KBM-7 (cell line): Measurements from ENCODE around the gene ZC3H12D.
A peak's percentile ranks its signal among the peaks of the same experiment; 100 is the strongest.
"Not testable (repeated sequence)": the region's sequence is repeated elsewhere in the genome, so short reads cannot be mapped to it uniquely, and the experiment has no call there.

Experiments used
- DNase-seq: peaks from one replicate; pipeline ENCODE4 v3.0.0-alpha.2; 2015
- in situ Hi-C: fragments of 300-500 bp; cut with MboI; formaldehyde crosslinking; loops from 2 replicates; pipeline ENCODE4 v1.14.3; 2020; ENCODE audit warnings: low sequenced_read_pairs, low pct_unique_long_range_greater_than_20kb, mixed read lengths

Gene ZC3H12D

DNA sequence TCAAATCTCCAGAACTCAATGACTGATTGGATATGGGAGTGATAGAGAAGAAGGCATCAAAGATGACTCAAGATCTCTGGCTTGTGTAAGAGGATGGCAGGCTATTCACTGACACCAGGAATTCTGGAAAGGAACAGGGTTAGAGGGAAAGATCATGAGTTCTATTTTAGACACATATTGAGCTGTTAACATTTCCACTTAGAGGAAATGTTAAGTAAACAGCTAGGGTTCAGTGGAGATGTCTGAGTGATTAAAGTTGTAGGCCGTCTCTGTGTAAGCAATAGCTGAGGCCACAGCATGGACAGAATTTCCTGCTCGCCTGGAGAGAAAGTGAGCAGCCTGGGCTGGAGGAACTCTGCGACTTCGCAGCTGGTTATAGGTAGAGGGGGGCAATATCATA, 21.0 kb downstream of the ZC3H12D start:
- DNase-seq = no peak
- in situ Hi-C loops = no loop called here

DNA sequence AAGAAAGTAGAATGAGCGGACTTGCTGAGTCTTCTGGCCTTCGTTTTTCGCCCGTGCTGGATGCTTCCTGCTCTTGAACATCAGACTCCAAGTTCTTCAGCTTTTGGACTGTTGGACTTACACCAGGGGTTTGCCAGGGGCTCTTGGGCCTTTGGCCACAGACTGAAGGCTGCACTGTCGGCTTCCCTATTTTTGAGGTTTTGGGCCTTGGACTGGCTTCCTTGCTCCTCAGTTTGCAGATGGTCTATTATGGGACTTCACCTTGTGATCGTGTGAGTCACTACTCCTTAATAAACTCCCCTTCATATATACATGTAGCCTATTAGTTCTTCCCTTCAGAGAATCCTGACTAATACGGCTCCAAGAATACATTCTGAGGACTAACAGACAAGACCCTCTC, 22.1 kb downstream of the ZC3H12D start:
- in situ Hi-C loops, DNase-seq: not testable (repeated sequence)

DNA sequence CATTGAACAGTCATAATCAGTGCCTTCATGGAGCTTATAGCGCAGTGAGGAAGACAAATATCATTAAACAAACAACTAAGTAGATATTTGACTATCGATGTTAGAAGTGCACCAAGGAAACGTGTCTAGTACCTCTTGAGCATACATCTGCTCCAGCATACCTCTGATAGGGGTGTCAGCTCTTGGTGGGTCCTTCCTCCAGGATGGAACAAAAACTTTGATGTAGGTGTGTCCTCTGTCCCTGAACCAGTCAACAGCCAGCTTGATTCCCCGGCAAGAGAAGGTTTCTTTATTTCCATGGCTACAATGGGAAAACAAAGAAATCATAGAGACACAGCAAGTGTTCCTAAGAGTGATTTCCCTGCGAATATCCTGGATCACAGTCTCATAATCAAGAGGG, 23.1 kb downstream of the ZC3H12D start:
- no peak for DNase-seq

DNA sequence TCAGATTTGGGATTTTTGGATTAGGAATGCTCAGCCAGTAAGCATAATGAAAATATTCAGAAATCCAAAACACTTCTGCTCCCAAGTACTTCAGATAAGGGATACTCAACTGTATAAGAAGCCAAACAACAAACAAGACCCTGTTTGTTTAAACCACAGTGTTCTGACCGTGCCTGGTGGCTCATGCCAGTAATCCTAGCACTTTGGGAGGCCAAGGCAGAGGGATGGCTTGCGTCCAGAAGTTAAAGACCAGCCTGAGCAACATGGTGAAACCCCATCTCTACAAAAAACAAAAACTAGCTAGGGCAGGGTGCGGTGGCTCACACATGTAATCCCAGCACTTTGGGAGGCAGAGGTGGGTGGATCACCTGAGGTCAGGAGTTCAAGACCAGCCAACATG, 24.6 kb downstream of the ZC3H12D start:
- in situ Hi-C loops, DNase-seq: not testable (repeated sequence)

More for the DNA sequence above, 23.1 kb downstream of the ZC3H12D start:
- in situ Hi-C loops = no loop called here

DNA sequence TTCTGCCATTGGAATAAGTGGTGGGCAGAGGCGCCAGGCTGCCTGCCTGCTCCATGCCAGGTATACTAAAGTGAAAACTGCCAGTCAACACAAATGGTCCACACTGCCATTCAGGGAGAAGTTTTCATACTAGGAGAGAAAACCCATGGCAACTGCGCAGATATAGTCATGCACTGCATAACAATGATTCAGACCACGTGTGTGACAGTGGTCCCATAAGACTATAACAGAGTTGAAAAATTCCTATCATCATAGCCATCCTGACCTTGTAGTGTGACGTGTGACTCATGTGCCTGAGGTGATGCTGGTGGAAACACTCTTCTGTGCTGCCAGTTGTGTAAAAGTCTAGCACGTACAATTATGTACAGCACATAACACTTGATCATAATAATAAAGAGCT, 25.1 kb downstream of the ZC3H12D start:
- DNase-seq = no peak
- in situ Hi-C loops = no loop called here

DNA sequence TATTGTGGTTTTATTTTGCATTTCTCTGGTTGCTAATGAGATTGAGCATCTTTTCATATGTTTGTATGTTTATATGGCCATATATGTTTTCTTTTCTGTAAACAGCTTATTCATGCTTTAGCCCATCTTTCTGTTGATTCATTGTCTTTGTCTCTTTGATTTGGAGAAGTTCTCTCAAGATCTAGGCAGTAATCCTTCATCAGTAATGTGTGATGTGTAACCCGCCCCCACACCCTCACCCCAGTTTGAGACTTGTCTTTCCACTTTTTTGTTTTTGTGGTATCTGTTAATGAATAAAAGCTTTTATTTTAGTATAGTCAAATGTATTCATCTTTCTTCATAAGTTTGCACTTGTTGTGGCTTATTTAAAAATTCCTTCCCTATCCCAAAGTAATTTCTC, 26.0 kb downstream of the ZC3H12D start:
- in situ Hi-C loops = no loop called here
- DNase-seq = no peak

DNA sequence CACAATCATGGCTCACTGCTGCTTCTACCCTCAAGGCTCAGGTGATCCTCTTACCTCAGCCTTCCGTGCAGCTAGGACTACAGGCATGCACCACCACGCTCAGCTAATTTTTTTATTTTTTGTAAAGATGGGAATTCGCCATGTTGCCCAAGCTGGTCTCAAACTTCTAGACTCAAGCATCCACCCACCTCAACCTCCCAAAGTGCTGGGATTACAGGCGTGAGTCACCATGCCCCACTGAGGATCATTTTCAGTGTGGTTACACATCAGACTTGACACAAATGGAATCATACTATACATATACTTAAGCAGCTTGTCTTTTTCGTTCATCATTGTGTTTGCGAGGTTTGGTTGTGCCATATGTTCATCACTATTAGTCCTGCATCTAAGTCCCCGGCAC, 26.6 kb downstream of the ZC3H12D start:
- DNase-seq = no peak
- in situ Hi-C loops = no loop called here

DNA sequence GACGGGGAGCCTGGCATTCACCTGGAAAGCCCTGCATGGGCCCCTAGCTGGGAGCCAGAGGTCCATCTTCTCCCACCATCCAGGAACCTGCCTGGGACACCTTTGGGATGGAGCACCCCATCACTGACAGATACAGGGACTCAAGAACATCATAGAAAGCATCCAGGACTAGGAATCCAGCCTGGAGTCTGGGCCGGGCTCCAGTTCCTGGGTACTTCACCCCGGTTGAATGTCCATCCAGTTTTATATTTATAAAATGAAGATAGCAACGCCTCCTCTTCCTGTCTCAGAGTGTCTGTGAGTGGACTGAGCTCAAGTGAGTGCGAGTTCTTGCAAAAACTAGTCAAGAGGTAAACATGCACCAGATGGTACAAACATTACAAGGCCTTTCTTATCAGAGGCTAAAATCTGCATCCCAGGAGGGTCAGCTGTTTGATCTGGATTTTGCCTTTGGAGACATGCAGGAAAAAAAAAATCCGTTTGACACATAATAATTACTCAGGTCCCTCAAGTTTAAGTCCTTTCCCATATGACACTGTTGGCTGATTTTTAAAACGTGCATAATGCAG, 27.4 kb downstream of the ZC3H12D start:
- in situ Hi-C loops = no loop called here
- no peak for DNase-seq

DNA sequence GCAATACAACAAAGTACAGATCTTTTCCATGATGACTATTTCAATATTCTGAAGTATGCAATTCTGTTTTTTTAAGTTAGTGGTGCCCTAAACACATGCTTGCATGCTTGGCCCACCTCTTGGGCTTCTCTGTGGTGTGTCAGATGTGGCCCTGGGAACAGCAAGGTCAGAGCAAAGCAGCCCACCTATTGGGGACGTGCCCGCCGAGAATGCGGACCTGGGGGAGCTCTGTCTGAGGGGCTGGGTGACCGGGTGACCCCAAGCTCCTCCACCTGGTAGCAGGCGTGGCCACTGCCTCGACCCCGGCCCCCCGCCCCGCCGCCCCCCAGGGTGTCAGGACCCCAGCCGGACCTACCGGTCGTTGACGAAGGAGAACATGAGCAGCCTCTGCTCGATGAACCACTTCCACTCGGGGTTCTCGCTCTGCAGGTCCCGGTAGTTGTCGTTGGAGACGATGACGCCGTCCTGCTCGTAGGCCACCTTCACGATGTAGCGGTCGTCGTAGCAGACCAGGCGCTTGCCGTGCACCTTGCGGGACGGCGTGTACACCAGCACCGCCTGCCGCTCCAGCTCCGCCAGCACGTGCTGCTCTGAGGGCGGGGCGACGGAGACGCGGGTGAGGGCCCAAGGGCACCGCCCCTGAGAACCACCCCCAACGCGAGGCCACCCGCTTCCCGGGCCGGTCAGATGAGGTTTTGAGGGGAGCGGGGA, 28.3 kb downstream of the ZC3H12D start:
- in situ Hi-C loops = no loop called here
- no peak for DNase-seq

DNA sequence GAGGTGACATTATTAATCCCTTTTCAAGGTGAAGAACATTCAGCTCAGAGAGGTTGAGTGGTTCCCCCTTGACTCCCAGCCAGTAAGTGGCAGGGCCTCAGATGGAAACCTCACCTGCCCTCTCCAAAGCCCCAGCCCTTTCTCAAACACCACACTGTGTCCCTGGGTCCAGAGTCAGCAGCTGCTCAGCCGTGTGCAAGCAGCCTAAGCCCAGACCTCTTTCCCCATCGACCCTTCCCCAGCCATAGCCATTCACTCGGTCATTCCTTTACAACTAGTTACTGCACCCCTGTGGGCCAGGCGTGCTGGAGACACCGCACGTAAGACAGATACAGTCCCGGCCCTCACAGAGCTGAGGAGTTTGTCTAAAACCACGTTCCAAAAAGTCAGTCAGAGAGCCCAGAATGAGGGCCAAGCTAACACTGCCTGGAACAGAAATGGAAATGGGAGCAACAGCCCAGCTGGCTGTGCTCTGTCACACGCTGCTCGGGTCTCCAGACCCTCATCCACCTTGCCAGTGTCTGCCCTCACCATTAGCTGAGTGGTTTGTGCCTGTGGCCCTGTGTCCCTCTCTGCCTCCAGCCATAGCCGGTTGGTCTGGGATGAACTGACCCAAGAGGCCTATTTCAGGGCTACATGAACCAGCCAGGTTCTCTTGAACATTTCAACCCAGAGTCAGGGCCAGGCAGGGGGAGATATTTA, 29.6 kb downstream of the ZC3H12D start:
- in situ Hi-C loops = no loop called here
- no peak for DNase-seq

DNA sequence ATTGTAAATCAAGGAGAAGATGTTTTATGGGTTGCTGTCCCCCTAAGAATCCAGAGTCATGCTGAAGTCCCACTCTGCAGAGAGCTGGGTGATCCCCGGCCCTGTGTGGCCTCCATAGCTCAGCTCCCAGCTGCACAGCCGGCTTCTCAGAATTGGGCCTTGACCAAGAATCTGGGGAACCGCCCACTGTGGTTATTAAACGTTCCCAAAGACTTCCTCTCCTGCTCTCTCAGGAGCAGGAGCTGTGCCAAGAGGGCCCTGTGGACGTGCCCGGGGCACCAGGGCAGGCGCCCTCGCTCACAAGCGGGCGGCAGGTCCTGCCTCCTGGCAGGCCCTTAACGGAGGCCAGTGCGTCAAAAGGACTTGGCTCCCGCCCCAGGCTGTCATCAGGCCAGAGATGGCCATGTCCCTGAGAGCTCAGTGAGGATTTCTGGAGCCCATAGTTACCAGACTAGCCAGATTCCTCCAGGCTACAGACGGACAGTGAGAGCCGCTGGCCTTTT, 30.4 kb downstream of the ZC3H12D start:
- peak; percentile 50 for DNase-seq

DNA sequence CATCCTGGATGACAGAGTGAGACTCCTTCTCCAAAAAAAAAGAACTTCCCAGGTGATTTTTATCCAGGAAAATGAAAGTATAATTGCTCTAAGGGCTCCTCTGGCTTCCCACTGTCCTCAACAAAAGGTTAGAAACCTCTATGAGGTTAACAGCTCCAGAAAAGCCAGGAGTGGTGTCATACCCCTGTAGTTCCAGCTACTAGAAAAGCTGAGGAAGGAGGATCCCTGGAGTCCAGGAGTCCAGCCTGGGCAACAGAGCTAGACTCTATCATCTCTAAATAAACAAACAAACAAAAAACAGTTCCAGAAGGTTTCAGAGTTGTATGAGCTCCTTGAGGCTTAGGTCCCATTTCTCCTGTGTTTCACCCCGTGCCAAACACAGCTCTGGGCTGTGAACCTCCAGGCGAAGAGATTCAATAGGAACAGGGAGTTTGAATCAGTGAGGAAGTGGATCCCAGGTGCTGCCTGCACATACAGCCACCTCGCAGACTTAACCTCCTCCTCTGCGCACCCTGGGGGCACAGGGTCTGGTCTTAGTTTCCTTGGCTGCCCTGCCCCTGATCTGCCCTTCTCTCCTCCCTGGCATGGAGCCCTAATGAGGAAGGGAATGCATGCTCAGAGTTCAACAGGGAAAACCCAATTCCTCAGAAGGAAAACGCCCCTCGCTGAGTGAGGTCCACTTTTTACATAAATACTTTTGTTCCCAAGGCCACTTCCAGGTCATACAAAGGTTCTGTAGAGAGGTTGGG, 31.0 kb downstream of the ZC3H12D start:
- in situ Hi-C loops = no loop called here
- DNase-seq = no peak

More for the DNA sequence above, 30.4 kb downstream of the ZC3H12D start:
- in situ Hi-C loops = no loop called here

DNA sequence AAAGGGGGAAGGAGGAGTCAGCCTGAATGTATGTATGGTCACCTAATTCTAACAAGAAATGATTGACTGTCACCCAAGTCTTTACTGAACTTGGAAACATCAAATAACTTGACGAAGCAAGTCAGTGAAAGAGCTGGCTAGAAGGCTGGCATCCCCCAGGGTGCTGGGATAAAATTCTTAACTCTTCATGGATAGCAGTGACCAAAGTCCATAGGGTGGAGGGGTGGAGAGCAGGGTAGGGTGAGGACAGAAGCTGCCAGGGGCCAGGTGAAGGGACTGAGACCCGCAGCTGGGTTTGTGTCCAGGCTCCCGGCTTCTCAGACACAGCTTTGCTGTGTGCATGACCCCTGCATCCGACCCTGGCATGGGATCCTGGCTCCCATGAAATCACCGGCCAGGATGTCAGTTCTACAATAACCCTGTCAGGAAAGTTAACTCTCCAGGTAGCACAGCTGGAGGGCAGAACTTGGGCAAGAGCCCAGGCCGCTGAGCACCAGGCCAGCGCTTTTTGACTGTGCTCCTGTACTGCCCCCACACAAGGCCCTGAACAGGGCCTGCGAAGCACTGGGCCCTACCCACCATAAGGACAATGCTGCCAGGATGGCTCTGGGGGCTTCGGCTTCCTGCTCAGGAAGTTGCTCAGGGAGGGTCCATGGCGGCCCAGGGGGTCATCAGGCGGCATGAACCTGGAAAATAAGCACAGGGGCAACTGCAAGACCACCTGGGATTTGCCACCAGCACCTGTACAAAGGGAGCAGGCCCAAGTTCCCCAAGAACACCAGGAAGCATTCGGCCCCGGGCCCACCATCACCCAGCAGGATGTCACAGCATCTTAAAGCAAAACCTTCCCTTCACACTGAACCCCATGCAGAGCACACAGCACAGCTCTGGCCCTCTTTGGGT, 32.5 kb downstream of the ZC3H12D start:
- DNase-seq = no peak
- in situ Hi-C loops = no loop called here

DNA sequence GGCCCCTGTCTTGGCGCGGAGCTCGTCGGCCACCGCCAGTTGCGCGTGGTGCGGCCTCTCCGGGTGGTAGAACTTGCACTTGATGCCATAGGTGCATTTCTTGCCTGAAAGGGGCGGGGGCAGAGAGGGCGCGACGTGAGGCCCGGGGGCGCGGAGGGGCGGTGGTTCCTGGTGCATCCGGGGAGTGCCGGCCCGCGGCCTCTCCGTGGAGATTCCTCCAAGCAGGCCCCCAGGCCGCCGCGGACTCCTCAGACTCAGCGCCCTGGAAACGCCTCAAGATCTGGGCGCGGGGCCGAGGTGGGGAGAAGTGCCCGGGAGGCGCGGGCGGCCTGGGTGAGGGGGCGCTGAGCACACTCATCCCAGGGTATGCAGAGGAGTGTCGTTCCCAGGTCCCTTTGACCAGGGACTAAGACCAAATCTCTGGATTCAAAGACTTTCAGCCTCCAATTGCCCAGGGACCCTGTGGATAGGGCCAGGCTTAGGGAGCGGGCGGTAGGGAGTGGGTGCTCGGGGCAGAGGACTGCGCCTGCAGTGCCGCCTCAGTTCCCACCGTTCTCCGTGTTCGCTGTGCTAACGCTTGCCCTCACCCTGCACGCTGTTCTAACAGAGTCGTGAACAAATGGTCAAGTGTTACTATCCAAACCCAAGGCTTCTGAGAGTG, 33.3 kb downstream of the ZC3H12D start:
- in situ Hi-C loops = no loop called here
- DNase-seq = no peak

DNA sequence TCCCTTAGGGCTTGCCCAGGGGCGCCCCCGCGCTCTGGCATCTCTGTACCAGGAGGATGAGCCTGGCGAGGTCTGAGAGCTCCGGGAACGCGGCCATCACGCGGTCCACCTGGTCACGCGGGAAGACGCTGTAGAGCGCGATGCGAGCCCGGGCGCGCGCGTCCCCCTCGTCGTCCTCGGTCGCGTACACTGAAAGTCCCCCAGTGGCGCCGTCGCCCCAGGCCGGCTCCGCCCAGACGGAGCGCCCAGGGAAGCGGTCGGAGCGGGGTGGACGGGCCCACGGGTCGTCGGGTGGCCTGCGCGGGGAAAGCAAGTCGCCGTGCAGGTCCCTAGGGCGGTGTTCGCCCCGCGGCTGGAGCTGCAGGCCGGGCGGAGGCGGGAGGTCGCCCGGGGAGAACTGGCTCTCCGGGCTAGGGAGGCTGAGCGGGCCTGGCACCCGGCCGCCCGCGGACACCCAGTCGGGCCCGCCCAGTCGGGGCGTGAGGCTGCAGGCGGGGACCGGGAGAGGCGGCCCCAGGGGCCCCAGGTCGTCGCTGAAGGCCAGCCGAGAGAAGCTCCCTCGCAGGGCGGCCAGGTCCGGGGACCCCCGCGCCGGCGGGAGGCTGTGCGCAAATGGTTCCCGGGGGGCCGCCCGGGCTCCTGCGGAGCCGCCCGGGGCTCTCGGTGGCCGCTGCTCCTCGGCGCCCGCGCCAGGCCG, 34.0 kb downstream of the ZC3H12D start:
- DNase-seq = no peak
- in situ Hi-C loops = no loop called here

DNA sequence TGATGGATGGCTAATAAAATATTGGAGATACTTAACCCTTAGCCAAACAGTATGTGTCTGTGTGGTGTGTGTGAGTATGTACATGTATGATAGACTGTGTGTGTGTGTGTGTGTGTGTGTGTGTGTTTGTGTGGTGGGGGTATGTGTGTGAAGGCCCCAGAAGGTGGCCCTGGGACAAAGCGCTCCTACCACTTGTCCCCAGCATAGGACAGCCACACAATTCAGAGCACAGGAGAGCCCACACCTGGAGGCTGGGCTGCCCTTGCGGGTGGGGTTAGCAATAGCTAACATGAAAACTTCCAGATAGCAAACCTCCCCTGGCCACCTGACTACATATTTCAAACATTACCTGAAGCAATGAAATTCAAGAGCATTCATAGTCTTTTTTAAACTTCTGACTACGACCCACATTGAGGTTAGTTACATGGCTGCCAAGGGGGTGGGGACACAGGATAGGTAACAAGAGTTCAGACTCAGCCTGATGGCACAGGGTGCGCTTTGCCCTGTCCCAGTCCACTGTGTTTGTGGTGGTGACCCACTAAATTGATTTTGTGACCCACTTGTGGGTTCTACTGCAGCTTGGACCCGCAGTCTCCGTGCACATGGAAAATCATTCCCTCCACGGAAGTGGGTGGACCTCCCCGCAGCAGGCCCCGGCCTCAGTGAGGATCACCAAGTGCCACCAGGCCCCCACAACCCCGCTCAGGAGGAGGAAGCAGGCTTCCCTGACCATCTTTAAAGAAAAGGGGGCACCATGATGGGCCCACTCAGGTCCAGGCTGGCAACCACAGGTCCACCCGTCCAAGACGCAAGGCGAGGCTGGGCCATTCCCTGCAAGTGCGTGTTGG, 34.8 kb downstream of the ZC3H12D start:
- in situ Hi-C loops = loop anchor here (25.0 kb wide), 2 partner anchors 363 to 888 kb away; no protein-coding TSS in a partner anchor
- no peak for DNase-seq
